NCI-H2227 (cell line): Measurements from ENCODE around the gene LARGE1.

Experiments
- DNase-seq: peaks from one replicate; lab custom pipeline; 2025; ENCODE audit not compliant: unreplicated experiment; lab: John Stamatoyannopoulos, UW

The LARGE1 gene

DNA sequence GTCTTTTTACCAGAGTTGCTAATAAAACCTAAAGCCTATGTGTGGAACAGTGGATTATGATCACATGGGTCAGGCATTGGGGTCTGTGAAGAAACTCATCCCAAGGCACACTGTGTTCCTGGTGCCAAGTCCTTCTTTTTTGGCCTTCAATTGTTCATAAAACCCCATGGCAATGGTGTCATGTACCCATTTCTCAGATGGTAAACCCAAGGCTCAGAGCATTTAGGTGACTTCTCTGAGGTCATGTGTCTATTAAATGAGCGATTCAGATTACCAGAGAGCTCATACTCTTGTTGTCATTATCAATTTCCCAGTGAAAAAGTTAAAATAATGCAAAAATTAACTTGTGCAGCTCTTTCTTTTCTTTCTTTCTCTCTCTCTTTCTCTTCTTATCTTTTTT is 589.3 kb downstream of the LARGE1 start:
- DNase-seq = no peak

DNA sequence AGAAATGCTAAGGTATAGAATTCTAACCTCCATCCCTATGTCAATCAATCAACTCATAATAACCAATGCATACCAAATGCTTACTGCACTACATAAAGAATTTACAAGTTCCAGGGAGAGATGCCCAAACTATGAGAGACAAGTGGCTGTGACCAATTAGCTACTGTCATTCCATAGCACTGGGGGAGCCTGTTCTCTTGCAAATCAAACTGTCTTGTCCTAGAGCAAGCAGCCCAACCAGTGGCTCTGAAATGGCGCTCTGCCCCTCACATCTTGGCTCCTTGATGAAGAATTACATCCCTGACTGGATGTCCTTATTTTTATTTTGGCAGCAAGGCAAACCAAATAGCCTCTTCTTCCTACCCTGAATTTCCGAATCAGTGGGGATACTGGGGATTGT is 589.7 kb downstream of the LARGE1 start:
- no peak for DNase-seq

DNA sequence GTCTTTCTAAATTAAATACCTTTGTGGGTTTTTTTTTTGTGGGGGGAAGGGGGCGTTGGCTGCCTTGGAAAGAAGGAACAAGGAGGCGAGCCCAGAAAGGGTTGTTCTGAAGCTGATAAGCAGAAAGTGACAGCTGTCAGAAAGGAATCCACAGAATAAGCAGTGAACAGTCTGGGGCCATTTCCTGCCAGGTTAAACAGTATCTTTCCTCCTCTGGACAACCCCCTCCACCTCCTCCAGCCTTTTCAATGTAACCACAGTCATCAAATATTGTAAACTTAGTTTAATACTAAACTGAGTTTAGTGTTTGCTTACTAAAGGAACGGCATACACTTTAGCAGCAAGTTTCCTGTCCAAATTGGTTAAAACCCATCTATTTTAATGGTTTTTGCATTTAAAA is 590.9 kb downstream of the LARGE1 start:
- no peak for DNase-seq

DNA sequence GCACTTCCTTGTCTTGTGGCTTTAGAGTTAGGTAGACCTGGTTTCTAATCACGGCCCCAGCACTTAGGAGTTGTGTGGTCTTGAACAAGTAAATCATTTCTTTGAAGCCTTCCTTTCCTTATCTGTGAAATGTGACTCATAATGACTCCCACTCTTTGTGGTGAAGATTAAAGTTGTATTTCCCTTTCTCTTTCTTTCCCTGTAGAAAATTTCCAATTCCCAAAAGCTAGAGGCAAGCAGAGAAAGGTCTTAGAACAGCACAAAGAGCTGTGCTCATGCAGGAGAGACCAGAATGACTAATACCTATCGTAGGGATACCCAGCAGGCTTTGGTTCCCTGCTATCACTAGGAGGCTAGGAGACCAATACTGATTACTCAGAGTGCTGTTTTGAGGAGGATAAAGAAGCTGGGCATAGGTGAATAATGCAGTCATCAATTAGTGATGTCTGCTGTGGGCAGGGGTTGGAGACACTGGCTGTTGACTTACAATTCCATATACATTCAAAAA is 591.4 kb downstream of the LARGE1 start:
- no peak for DNase-seq

DNA sequence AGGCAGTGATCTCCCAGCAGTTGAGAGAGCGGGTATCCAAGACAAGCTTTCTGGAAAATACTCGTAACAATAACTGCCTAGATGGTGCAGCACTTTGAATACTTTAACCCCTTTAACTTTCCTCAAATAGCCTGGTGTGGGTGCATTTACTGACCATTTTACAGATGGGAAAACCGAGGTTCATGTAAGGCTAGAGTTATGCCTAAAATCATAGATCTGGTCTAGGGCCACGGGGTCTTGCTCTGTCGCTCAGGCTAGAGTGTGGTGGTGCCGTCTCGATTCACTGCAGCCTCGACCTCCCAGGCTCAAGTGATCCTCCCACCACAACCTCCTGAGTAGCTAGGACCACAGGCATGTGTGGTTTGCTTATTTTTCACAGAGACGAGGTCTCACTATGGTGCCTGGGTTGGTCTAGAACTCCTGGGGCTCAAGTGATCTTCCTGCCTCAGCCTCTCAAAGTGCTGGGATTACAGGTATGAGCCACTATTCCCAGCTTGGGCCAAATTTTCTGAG is 592.9 kb downstream of the LARGE1 start:
- no peak for DNase-seq

DNA sequence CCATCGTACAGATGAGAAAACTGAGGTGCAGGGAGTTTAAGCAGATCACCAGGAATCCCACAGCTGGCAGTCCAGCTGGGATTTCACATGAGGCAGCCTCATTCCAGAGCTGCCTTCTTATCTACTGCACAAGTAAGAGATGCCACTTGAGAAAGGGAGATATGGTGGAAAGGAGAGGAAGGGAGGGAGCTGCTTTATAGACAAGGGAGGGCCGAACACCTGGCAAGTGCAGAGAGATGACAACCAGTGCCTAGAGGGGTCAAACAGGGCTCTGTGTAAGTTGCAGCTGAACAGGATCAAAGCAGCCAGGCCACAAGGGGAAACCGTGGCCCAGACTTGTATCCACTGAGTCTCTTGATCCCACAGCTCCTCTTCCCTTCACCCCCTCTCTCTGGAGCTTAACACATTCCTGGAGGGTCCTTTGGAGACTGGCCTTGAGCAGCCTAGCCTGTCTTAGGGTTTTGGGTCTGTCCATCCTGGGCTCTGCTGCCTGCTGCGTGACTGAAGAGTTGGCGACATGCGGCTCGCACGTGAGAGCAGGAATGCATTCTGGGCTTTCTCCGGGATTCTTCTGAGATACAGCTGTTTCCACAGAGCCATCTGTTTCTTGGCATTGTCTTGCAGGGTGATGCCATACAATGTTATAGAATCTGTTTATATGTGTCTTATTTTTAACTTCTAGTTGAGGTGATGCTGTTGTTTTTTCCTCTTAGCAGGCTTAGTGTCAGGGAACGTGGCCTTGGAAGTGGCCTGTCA is 593.6 kb downstream of the LARGE1 start:
- no peak for DNase-seq

DNA sequence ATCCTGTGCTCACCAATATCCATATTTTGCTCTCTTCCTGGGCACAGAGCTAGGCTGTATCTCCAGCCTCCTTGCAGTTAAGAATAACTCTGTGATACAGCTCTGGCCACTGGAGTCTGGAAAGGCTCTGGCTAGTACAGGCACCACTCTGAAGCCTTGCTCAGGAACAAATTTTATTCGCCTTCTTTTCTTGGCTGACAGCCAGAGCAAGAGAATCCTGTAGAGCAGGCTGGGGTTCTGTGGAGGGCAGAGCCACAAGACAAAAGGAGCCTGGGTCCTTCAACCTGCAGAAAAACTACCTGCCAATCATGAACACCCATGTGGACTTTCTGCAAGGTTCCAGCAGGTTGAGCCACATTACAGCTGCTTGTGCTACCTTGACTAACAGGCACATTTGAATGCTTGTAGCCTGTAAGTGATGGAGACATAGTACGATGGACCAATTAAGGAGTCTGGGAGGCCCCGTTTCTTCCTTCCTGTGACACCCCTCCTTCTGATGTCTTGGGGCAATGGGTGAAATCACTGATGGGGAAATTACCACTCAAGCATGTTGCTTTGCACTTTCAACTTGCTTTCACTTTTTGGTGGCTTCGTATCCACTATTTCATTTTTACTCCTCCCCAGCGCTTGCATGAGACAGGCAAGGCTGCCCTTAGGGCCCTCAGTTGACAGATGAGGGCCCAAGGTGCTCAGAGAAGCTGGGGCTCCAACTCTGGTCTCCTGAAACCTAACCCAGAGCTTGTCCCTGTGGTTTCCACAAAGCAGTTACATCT is 594.9 kb downstream of the LARGE1 start:
- peak; percentile 6 for DNase-seq

DNA sequence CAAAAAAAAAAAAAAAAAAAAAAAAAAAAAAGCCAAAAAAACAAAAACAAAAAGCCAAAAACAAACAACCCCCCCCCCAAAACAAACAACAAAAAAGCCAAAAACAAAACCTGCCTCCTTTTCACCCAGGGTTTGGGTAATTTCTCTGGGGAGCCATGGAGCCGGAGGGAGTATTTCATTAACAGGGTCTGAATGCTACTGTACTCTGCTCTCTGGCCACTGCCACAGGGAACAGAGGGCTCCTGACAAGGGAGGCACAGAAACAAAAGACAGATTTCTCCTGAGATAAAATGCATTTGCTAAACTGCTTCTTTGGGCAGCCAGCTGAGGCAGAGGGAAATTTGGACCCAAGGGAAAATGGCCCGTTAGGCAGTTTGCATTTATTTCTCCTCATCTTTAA is 596.0 kb downstream of the LARGE1 start:
- DNase-seq = no peak

DNA sequence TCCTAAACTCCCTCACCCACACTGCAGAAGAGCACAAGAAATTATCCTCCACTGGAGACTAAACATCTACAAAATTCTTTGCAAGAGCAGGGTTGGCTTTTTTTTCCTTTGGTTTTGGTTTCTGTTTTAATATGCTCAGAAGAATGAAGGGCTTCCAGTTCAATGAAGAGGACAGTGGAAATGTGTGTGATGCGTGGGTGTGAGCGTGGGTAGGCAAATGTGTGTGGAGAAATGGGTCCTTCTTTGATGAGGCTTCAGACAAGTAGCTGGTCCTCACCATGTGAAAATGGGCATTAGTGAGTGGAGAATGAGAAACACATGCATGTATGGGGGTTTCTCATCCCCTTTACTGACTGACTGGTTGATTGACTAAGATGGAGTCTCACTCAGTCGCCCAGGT is 598.8 kb downstream of the LARGE1 start:
- DNase-seq = no peak

DNA sequence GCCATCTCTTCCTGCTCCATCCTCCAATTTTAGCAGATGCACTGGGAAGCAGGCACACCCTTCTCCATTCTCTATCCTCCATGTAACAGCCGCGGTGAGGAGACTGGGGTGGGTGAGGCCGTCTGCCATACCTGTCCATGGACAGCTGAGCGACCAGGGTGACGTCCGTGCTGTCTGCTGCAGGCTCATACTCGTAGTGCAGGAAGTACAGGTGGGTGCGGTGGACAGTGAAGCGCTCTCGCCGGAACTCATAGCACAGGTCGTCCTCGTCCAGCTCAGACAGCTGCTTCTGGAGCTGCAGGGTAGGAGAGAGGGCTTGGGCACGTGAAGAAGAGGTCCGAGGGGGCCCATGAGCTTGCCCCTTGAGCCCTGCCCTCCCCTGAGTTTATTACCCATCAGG is 604.3 kb downstream of the LARGE1 start:
- DNase-seq = no peak

DNA sequence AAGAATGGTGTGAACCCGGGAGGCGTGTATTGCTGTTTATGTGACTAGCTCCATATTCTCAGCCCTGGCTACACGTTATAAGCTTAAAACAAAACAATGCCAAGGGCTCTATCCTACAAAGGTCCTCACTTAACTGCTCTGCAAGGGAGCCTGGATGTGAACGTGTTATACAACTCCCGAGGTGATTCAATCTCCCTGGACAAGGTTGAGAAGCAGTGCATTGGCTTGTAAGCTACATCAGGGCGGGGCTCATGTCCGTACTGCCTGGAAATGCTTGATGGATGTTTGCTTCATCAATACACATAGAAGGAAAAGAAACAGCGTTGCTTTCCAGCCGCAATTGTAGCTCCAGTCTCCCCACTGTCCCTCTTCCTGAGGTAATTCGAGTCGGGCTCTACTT is 605.2 kb downstream of the LARGE1 start:
- no peak for DNase-seq

DNA sequence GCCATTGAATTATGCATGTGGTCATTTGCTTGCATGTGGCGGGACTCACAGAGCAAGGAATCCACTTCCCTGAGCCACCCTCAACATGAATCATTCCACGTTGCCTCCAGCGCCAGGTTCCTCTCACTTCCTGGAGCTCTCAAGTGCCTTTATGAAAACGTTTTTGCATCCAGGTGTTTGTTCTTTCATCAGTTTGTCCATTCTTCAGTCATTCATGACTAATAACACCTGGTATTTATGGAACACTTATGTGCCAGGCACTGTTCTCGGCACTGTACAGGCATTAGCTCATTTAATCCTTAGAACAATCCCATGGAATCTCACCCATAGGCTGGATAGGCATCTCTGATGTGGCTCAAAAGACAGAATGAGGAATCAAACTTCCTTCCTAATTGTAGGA is 606.0 kb downstream of the LARGE1 start:
- DNase-seq = no peak

DNA sequence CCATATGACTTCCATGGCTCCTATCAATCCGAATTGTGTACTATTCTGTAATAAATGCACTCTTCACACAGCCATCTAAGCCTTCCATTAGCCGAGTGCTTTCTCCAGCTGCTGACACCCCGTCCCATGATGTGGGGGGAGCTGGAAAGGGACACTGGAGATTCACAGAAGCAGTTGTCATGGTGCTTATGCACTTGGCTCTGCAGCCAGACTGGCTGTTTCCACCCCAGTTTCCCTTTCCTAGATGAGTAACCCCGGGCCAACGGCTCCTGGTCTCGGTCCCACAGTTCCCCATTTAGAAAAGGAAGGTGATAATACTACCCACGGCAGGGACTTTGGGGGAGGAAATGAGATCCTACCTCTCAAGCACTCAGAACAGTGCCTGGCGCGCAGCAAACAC is 617.2 kb downstream of the LARGE1 start:
- no peak for DNase-seq

DNA sequence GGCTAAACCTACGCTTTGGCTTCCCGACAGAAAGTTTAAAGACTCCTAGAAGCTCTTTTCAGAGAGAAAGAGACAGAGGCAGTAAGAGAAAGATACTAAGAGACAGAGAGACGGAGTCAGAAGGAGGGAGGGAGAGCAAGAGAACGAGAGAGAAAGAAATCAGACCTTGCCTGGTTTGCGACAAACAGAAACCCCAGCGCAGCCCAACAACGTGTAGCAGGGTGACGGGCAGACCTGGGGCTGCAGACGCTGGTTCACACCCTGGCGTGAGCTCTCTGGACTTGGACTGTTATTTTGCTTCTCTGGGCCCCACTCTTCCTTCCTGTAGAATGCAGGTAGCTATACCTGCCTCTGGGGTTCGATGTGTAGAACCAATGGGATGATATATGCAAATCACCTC is 617.7 kb downstream of the LARGE1 start:
- DNase-seq = no peak

DNA sequence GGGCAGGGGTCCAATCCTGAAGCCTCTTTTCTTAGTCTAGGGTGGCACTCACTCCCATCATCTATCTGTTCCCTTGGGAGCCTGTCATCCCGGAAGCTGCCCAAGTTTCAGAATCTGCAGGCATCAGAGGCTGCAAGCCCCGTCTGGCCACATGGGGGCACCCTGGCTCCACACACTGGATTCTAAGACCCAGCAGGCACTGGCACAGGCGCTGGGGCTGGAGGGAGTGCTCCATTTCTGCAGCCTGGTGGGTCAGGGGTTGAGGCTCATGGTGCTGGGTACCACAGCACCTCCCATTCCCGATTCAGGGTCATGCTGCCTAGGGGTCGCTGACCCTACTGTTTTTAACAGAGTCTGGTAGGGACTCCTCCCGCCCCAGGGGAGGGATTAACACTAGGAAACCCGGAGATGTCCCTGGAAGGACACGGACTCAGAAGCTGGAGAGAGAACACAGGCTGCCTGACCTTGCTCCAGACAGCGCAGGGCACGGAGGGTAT is 618.2 kb downstream of the LARGE1 start:
- DNase-seq = peak; percentile 79

DNA sequence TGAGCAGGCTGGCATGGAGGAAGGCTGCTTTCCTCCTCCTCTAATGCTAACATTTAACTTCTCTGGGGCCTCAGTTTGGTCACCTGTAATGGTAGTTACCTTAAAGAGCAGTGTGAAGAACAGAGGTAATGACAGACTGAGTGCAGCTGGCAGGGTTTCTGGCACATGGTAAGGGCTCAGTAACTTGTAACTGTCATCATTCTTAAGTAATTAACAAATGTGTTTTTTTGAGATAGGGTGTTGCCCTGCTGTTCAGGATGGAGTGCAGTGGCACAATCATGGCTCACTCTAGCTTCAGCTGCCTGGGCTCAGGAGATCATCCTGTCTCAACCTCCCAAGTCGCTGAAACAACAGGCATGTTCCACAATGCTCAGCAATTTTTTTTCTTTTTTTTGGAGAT is 620.1 kb downstream of the LARGE1 start:
- DNase-seq = no peak

DNA sequence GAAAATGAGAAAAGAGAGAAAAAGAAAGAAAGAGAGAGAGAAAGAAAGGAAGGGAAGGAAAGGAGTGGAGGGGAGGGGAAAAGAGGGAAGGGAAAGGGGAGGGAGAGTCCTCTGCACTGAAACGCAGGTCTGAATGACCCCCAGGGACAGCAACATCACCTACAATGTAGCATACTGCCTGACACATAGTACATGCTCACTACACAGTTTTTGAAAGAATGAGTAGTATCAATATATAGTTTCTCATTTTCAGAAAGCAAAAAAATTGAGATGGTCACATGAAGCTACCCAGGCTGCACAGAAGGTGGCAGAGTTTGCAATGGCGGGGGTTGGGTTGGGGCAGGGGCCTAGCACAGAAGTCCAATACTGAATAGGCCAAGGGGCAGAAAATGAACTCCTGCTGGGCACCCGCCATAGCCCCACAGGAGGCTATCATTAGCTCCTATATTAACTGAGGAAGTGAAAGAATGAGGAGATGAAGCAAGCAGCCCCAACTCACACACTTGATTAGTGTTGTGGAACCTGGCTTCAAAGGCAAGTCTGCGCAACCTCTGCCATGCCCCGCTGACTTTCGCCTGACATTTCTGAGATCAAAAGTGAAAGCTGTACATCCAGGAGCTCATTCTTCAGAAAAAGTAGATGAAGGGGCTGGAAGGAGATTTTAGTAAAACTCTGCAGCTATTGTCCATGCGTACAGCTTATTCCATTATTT is 620.9 kb downstream of the LARGE1 start:
- no peak for DNase-seq

DNA sequence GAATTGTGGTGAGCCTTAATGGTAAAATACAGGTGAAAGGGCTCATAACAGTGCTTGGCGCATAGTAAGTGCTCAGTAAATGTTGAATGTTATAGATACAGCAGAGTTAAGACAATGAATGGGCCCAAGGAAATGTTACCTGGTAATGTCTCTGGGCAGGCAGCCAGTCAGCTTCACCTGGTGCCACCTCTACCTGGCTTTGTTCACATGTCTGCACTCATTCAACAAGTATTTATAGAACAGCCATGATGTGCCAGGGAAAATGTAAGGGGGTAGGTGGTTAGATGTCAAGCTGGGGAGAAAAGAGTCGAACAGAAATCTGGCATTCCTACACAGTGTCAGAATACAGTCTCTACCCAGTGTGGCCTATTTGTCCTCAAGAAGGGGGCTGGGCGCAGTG is 623.3 kb downstream of the LARGE1 start:
- DNase-seq = no peak

DNA sequence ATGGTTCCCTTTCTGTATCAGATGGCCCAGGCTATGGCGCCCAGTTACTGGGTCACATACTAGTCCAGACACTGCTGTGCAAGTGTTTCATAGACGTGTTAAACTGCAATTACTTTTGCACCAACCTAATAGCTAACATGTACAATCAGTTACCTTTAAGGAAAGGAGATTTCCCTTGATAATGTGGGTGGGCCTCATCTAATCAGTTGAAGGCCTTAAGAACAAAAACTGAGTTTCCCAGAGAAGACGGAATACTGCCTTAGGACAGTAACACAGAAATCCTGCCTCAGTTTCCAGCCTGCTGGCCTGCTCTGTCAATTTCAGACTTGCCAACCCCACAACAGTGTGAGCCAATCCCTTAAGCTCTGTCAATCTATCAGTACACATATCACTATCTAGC is 632.2 kb downstream of the LARGE1 start:
- DNase-seq = no peak

DNA sequence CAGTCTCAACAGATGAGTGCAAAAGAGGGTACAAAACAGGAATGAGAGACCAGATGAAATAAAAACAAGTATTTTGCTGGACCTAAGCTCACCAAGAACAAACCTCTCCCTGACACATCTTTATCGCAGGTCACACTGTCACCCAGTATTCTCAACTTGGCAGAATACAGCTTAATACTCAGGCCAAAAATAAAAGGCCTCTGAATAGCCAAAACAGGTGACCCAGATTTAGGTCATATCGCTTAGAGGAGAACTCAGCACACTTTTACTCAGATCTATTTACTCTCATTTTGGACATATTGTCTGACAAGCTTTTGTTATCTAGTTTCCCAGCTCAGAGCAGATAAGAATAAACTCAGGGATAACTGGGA is 645.2 kb downstream of the LARGE1 start:
- no peak for DNase-seq

DNA sequence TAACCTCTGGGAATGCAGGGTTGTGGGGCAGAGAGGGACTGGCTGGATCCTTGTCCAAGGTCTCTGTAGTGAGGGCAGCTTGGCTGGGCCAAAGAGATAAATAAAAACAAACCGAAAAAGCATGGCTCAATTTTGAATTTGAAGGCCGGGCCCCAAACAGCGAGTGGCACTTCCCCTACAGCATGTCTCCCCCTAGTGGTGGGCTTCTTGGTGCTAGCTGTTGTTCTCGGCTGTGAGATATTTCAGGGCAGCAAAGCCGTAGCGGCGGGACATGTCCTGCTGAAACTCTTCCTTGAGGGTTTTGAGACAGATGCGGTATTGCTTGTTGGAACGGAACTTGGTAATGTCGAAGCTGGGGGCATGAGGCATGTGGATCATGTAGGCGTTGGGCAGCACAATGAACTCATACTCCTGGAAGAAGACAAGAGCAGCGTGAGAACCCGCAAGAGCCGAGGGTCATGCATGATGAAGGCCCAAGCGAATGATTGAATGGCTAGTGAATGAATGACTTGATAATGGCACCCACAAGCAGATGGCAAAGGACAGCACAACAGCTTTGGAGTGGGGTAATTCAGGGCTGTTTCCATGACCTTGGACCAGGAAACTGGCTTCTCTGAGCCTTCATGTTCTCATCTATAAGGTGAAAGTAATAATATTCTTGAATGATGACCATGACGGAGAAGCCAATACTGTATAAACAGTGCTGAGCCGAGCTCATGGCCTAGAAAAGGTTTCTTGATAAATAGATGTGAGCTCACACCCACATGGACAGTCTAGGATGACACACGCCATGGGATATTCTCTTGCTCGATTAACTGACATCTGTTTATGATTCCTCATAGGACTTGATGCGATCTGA is 645.8 kb downstream of the LARGE1 start:
- DNase-seq = no peak
